GM20431 (cell line): ENCODE data around the gene SIGLEC11.
"Not testable (repeated sequence)": the region's sequence is repeated elsewhere in the genome, so short reads cannot be mapped to it uniquely, and the experiment has no call there.

Experiments
- in situ Hi-C: fragments of 300-500 bp; cut with MseI, MboI; formaldehyde crosslinking; loops from one replicate; pipeline ENCODE4 v1.15.0; 2020; ENCODE audit warnings: low sequenced_read_pairs; ENCODE audit not compliant: unreplicated experiment

Gene SIGLEC11

DNA sequence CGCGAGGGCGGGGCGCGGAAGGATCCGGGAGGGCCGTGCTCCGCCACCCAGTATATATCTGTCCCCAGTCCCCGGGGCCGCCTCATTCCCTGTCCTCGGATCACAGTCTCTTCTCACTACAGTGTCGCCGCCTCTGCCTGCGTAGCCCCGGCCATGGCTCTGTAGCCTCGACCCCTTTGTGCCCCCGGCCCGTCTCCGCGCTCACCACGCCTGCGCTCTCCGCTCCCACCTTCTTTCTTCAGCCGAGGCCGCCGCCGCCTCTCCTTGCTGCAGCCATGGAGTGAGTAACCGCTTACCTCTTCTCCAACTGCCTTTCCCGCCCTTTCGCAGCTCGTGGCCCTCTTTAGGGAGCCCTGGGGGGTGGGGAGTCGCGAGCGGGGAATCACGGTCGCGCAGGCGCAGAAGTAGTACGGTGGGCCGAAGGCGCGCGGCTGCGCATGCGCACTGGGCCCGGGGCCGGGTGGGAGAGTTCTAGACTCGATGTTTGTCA lies 31.8 kb downstream of the SIGLEC11 start, which contains the start of the genes ATF5 and NUP62:
Gene ATF5 (plus strand): TSS at position 85 of the 490 bp plus-strand sequence. CDS start 1,646 bp downstream, outside the sequence.
Gene NUP62 (minus strand): TSS at position 384 of the 490 bp plus-strand sequence. CDS start 19,697 bp downstream, outside the sequence.
- in situ Hi-C loops = no loop called here

GRCh38 chr19:49927526-49928264 lies 33.3 kb downstream of the SIGLEC11 start:
- in situ Hi-C loops = no loop called here

DNA sequence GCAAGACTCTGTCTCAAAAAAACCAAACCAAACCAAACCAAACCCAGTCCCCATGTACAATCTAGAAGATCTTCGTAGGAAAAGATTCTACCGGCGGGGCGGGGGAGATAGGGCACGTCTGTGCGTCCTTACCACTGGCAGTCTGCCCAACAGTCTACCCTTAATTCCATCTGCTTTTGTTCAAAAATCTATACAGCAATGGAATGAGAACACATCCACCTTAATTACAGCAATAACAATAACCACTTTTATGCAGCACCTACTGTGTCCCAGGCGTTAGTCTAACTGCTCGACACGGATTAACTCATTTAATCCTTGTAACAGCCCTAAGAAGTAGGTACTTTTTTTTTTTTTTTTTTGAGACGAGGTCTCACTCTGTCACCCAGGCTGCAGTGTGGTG lies 34.5 kb downstream of the SIGLEC11 start:
- in situ Hi-C loops = no loop called here

- in situ Hi-C loops = no loop called here
Measured at GRCh38 chr19:49925486-49925885, 35.5 kb downstream of the SIGLEC11 start.

DNA sequence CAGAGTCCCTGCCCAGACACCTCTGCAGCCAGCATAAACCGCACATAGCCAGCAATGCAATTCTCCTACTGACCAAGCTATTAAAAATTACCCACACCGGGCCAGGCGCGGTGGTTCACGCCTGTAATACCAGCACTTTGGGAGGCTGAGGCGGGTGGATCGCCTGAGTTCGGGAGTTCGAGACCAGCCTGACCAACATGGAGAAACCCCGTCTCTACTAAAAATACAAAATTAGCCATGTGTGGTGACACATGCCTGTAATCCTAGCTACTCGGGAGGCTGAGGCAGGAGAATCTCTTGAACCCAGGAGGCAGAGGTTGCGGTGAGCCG lies 36.1 kb downstream of the SIGLEC11 start:
- in situ Hi-C loops = not testable (repeated sequence)

DNA sequence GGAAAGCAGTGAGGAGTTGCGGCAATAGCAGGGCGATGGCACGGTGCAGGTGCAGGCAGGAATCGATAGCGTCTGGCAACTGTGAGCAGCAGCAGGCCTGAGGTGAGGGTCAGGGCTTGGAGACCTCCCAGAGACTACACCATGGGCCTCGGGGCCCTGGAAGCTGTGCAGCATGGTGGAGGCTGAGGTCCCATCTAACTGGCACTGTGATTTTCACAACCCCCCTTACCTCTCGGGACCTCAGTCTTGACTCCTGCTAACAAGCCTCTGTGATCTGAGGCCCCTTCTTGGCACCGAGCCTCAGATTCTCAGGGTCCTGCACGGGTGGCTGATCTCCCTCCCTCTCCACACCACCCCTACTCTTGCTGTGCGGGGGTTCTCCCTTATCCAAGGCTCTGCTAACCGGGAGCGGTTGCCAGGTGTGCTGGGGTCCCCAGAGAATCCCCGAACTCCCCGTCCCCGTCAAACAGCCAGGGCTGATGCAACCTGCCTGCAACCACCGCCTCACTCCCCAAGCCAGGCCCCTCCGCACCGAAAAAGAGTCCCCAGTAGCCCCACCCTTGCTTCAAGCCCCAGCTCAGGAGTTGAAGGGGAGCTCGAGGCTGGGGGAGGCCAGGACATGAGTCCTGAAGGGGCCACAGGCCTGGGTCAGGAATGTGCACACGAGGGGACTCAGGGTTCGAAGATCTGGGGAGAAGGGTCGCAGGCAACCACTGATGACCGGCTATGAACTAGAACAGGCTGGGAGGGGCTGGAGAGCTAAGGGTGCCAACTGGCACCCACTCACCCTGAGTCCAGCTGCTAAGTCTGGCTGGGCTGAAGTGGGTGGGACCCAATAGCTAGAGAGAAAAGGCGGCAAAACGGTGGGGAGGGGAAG lies 36.7 kb downstream of the SIGLEC11 start:
- in situ Hi-C loops = no loop called here

DNA sequence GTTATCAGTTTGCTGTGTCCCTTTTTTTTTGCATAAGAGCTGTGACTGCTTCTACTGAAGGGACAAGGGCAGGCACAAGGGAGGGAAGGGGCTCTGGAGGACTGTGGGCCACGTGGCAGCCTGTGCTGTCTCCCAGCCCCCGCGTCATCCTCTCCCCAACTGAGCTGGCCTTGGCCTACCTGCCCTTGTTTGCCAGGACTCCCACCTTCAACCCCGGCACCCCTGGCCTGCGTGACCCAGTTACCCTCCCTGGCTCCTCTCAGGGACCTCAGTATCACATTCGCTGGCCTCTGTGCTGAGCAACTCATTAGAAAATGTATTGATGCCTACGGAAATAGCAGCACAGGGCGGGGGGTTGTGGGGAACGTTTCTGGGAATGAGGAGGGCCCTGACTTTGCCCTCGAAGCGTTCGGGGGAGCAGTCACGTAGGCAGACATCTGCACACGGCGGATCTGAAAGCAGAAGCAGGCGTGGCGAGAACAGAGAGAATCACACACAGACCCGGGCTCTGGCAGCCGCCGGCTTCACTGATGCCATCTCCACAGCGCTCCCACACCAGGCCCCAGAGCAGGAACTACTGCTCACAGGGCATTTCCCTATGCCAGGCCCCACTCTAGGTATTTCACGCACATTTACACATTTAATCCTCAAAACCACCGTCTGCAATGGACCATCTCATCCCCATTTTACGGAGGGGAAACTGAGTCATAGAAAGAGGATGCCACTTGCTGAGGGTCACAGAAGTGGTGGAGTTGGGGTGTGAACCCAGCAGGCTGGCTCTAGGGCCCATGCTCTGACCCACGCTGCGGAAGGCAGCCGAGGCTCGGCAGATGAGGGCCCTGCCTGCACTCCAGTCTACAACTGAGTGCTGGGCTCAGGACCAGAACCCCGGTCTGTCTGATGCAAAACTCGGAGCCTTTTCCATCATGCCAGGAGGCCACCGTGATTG lies 37.6 kb downstream of the SIGLEC11 start:
- in situ Hi-C loops = no loop called here

- in situ Hi-C loops = no loop called here
Measured at GRCh38 chr19:49921871-49922795, 38.8 kb downstream of the SIGLEC11 start.

DNA sequence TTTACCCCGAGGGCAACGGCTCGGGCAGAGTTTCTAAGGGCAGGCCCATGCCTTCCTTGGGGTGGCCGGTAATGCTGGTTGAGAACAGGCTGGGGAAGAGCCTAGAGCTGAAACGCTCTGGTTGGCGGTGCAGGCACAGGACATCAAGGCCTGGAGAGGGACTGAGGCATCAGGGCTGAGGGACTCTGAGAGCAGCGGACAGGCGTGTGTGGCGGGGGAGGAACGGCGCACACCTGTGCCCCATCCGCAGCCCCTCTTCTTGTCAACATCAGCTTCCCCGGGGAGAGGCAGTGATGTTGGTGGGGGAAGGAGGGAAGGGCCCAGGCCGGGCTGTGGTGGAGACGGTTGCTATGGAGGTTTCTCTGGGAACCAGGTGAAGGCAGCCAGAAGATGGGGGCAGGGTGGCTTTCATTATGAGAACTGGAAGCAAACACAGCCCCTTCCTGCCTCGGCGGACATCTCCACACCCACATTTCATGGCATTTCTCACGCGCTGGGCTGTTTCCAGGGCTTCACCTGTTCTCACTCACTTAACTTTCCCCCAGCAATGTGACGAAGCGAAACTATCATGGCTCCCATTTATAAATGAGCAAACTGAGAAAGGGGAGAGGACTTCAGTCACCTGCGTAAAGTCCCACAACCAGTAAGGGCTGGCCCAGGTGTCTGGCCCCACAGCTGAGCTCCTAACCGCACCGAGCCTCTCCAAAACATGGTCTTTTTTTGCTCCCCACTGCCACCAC lies 40.2 kb downstream of the SIGLEC11 start:
- in situ Hi-C loops = no loop called here

DNA sequence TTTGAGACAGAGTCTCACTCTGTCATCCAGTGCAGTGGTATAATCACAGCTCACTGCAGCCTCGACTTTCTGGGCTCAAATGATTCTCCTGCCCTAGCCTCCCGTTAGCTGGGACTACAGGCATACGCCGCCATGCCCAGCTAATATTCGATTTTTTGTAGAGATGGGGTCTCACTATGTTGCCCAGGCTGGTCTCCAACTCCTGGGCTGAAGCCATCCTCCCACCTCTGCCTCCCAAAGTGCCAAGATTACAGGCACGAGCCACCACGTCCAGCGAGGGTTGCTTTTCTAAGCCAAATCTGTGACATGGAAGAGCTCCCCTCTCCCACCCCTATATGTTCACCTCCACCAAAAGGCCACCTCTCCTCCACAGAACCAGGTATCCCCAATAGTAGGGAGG lies 42.9 kb downstream of the SIGLEC11 start:
- in situ Hi-C loops = no loop called here

DNA sequence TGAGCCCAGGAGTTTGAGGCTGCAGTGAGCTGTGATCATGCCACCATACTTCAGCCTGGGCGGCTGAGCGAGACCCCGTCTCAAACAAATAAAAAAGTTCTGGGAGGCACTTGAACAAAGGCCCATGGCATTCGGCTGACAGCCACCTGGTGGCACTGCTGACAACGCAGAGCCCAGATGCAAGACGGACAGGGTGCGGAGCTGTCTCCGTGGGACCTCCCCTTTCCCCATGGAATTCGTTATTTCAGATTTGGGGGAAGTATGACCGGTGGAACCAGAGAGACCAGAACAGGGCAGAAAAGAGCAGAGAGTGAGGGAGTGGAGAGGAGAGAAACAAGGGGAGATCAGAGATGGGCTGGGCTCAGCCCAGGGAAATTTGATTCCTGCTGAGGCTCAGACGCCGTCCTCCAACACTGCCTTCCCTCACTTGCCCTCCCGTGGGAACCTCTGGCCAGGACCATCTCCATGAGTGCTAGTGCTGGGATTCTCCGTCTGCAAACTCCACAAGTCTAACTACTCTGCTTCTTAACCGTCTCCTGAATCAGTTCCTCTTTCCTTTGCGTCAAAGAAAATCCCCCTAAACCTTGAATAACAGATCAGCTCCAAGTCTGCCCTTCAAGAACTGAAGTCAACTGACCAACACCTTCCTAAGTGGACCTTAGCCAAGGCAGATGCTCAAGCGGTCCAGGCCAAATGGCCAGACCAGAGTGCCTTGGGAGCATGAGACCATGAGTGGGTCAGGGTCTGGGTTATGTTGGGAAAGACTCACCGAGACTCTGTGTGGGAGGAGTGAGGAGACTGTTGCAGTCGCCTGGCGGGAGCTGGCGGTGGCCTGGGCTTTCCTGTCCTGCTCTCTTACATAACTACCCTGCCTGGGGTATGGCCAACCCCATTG lies 43.9 kb downstream of the SIGLEC11 start:
- in situ Hi-C loops = no loop called here

DNA sequence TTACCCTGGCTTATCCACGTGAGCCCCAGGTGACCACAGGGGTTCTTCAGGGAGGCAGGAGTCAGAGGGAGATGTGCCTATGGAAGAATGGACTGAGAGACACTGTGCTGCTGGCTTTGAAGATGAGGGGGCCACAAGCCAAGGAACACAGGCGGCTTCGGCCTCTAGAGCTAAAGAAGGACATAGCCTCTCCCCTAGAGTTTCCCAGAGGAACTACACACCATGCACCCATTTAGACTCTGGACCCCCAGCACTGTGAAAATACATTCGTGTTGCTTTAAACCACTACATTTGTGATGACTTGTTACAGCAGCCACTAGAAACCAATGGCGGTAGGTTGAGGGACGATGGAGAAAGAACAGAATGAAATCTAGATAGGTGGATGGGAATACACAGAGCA lies 45.7 kb downstream of the SIGLEC11 start:
- in situ Hi-C loops = no loop called here

- in situ Hi-C loops = no loop called here
Measured at GRCh38 chr19:49913720-49914119, 47.3 kb downstream of the SIGLEC11 start.

GRCh38 chr19:49912965-49913685 lies 47.8 kb downstream of the SIGLEC11 start:
- in situ Hi-C loops = no loop called here

DNA sequence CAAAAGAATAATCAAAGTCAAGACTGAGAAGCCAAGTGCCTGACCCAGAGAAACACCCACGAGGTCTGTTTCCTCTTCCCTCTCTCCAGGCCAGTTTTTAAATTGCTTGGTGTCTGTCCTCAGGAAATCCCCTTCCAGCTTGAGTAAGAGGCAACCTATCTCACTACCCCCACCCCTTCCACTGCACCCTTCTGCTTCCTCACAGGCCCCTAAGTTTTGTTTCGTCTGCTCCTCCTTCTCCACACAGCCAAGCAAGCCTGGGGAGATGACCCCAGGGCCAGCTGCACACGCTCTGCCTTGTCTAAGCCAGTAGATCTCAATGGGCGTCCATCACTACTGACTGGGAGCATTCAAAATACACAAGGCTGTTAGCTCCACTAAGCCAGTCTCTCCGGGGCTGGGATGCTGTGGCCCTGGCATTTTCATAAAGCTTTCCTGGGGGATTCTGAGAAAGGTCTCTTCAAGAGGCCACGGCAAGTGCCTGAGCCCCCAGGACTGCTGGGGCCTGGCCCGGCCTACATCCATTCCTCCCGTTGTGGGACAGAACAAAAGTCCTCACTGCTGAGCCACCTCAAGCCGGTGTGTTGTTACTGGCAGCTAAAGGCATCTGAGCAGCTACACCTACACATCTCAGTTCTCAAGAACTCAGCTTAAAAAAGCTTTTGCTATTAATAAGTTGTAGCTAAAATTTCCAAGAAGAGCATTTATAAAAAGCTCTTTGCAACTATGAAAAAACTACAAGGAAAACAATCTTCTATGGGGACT lies 49.4 kb downstream of the SIGLEC11 start:
- in situ Hi-C loops = no loop called here

GRCh38 chr19:49910179-49910578 lies 50.8 kb downstream of the SIGLEC11 start:
- in situ Hi-C loops = no loop called here
